Stimulated activated CD8-positive, alpha-beta memory T cell treated with anti-CD3 and anti-CD28 coated beads, Interleukin-2, amount 100 ng/mL, for 1 hour (primary cell): ENCODE measurements around the gene PTGFRN.

Experiments used
- DNase-seq, 2 donors: peaks; one replicate each; pipeline ENCODE4 v3.0.0-alpha.2; 2020; ENCODE audit warnings: low read depth in 2 of 2

PTGFRN gene

DNA sequence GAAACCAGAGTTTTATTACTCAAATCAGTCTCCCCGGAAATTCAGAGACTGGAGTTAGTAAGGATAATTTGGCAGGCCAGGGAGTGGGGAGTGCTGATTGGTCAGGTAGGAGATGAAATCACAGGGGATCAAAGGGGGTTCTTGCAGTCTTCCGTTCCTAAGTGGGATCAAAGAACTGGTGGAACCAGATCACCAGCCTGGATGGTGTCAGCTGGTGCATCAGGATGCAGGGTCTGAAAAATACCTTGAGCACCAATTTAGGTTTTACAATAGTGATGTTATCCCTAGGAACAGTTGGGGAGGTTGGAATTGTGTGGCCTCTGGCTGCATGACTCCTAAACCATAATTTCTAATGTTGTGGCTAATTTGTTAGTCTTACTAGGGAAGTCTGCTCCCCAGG lies 90.4 kb downstream of the PTGFRN start:
- DNase-seq, result no peak

DNA sequence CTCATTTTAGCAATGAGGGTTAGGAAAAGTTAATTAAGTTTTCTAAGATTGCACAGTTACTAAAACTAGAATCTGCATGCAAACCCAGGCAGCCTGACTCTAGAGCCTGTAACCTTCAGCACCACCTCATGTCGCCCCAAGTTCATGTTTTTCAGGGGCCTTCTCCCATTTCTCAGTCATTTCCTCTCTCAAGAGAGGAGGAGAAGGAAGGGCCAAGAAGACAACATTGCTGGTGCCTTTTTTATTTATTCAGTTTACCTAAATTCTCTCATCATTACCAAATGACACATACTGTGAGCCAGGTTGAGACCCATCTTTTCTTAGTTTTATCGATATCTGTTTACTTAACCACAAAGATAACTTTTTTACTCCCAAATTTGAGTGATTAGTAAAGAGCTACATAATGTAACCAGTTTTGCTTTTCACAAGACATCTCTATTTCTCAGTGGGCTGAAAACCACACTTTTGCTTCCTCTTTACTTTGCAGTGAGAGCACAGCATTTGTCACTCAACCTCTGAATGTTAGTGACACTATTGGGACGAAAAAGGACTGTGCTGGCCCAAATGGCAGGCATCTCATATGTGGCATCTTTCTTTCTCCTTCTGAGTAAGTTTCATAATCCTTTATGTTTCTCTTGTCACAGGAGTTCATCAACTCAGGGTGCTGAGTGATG lies 91.7 kb downstream of the PTGFRN start, which contains the start of gene CD101:
Gene CD101, plus strand, starts transcription at position 507 of the 674 bp plus-strand sequence. Its CDS starts 58 bp downstream, at position 565.
- DNase-seq, result no peak

DNA sequence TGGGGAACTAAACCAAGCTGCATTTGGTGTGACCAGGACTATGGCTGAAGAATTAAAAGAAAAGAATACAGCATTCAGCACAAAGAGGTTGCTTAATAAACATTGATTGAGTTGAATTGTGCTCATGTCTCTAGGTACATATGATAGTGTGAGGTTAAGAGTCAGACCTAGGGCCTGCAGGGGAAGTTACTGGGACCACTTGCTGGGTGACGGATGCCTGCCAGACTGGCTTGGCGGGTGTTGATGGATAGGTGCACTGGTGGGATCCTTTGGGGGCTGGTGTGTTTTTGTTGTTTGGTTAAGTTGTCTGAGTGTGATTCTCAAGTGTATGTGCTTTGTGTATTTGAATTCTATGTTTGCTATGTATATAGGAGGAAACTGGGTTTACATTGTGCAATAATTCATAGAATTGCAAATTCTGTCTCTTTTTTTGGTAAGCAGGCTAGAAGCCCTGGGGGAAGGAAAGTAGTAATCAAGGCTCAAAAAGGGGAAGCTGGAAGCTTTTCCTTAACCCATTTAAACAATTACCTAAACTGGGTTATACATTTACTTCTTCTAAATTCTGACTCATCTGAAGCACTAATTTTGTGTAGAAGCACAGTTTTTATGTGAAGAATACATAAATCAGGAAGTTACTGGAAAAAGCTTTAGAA lies 93.6 kb downstream of the PTGFRN start:
- no peak for DNase-seq

DNA sequence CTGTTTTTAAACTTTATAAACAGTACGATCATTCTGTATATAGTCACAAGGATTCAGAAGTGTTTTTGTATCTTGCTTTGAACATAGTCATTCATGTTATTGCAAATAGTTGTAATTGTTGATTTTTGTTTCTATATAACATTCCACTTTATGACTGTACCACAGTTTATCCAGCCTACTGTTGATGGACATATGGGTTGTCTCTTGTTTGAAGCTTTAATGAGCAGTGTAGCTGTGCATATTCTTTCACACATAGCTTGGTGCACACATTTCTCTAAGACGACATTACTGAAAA lies 98.0 kb downstream of the PTGFRN start:
- no peak for DNase-seq

- no peak for DNase-seq
These were observed 98.9 kb downstream of the PTGFRN start for GRCh38 chr1:117008656-117009055.

- no peak for DNase-seq
These were observed 99.4 kb downstream of the PTGFRN start for GRCh38 chr1:117009132-117009531.

DNA sequence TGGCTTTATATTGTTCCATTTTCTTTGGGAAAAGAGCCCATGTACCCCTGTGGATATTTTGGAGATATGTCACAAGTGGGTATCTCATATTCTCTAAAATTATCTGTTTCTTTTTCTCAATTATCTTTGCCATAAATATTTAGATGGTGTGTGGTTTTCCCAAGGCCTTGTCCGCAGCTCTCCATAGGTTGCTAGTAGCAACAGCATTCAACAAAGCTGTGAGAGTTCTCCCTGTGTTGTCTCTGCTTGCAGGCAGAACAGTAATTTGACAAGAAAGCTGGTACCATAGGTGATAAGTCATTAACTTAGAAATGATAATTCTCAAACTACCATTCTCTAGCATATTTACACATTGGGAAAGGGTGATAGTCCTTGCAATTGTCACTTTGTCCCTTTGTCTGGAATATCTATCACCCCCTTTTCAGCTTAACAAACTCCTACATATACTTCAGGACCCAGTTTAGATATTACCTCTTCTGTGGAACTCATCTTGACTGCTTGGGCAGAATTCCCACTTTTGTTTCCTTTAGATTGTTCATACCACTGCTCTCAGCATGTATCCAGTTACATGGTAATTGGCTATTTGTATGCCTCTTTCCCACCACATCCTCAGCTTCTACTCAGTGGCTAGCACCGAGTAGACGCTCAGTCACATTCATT lies 100.7 kb downstream of the PTGFRN start:
- no peak for DNase-seq

GRCh38 chr1:117011334-117011733 lies 101.6 kb downstream of the PTGFRN start:
- no peak for DNase-seq

DNA sequence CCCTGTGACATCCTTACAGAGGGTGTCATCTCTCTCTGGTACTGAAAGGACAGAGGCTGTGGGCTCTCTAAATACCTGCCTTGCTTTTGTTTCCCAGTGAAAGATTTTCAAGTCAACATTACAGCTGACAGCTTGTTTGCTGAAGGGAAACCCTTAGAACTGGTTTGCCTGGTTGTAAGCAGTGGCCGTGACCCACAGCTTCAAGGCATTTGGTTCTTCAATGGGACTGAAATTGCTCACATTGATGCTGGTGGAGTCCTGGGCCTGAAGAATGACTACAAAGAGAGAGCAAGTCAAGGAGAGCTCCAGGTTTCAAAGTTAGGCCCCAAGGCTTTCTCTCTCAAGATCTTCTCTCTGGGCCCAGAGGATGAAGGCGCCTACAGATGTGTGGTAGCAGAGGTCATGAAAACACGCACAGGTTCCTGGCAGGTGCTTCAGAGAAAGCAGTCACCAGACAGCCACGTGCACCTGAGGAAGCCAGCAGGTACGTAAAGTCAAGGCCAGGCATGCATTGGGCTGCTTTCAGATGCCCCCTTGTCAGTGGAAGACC lies 103.7 kb downstream of the PTGFRN start:
- DNase-seq, result no peak

GRCh38 chr1:117014209-117014608 lies 104.5 kb downstream of the PTGFRN start:
- no peak for DNase-seq

- no peak for DNase-seq
These were observed 106.0 kb downstream of the PTGFRN start for GRCh38 chr1:117015724-117016123.

DNA sequence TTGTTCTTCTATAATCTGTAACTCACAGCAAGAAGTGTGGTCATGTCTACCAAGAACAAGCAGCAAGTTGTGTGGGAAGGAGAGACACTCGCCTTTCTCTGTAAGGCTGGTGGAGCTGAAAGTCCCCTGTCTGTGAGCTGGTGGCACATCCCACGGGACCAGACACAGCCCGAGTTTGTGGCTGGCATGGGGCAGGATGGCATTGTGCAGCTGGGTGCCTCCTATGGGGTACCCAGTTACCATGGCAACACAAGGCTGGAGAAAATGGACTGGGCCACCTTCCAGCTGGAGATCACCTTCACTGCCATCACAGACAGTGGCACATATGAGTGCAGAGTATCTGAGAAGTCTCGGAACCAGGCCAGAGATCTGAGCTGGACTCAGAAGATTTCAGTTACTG lies 107.3 kb downstream of the PTGFRN start:
- no peak for DNase-seq

- DNase-seq, result no peak
These were observed 107.9 kb downstream of the PTGFRN start for GRCh38 chr1:117017648-117018047.

- DNase-seq, result no peak
These were observed 110.9 kb downstream of the PTGFRN start for GRCh38 chr1:117020526-117021156.

- DNase-seq, result no peak
These were observed 112.4 kb downstream of the PTGFRN start for GRCh38 chr1:117022114-117022513.

GRCh38 chr1:117025568-117025967 lies 115.9 kb downstream of the PTGFRN start:
- no peak for DNase-seq

DNA sequence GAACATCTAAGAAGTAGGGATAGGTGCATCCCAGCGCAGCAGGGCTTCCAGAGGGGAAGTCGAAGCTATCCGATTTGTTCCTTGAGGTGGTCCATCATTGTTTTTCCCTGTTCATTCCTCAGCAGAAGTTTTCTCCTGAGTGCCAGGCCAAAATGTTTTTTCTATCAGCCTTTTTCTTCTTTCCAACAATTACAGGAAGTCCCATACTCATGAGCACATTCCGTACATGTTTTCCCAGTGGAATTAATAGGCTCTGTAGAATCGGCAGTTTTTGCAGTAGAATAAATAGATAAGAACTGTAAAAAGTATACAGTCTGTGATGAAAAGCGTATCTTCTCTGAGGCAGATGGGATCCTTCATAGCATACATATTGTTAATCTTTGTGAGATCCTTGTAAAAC lies 116.6 kb downstream of the PTGFRN start:
- no peak for DNase-seq

DNA sequence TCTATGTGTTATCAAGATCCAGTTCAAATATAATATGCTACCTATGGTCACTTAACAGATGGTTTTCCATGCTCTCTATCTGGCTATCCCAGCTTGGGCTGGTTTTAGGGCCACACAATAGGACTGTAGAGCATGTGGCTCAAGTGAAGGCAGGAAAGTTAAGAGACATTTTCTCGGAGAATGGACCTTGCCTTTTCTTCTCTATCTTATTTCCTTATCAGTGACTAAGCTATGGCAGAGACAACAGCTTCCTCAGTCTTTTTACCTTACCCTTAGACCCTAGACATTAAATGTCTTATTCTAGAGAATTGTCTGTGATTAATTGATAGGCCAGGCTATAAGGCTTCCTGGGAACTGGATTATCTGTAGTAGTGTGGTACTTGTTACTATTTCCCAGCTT lies 120.0 kb downstream of the PTGFRN start:
- DNase-seq, result no peak

DNA sequence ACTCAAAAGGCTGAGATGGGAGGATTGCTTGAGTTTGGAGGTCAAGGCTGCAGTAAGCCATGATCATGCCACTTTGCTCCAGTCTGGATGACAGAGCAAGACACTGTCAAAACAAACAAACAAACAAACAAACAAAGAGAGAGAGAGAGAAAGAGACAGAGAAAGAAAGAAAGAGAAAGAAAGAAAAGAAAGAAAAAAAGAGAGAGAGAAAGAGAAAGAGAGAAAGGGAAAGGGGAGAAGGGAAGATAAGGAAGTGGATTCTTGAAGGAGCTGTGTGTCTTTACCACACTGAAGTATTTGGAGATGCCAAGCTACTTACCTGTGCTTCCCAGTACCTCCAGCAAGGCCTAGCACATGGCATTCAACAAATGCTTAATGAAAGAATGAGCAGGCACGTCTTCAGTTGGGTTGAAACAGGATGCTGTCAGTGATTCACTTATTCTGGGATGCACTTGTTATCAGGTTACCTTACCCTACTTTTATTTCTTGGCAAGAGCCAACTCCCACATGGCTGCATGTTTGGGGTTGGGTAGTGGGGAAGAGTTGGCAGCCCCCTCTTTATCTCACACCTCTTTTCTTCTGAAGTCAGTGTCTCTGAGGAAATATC lies 120.7 kb downstream of the PTGFRN start:
- DNase-seq, result no peak

- DNase-seq, result no peak
These were observed 122.5 kb downstream of the PTGFRN start for GRCh38 chr1:117032266-117032665.

DNA sequence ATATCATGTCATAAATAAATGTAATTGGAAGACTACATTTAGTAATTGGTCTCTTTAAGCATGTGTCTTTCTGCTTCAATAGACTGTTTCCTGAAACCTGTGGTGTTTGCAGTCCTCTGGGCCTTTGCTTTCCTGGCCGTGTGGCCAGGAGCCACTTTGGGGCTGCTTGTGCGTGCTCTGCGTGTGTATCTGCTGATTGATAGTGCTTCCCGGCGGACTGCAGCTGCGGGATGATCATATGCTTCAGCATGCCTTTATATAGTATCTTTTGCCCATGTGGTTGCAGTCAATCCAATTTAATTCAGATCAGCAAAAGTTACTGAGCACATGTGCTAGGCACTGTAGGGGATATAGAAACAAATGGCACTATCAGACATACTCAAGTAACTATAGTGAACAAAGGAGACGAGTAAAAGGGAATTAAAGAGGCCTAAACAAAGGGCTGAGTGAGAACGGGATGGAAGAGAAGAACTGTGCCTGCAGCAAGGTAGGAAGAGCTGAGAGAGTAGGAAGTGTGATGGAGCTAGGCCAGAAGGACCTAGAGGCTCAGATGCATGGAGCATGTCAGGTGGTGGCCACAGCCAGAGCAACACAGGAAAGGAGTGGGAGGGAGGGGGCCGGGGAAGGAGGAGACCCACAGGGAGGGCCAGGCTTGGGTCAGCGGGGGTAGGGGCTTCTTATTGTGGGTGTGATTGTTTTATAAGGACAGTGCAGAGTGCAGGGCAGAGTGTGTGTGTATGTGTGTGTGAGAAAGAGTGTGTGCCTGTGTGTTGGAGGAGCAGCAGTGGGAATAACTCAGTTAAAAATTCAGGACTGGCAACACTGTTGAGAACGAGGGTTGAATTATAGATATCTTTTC lies 123.2 kb downstream of the PTGFRN start:
- DNase-seq, result no peak
